Fibroblast of skin of left biceps (primary cell): Measurements from ENCODE around the gene HMMR.
"Not testable (repeated sequence)": the region's sequence is repeated elsewhere in the genome, so short reads cannot be mapped to it uniquely, and the experiment has no call there.

Experiments
- DNase-seq, 2 experiments: peaks; one replicate each; pipeline ENCODE4 v3.0.0-alpha.2; 2013; ENCODE audit warnings: low read depth in 2 of 2

HMMR gene, protein sequence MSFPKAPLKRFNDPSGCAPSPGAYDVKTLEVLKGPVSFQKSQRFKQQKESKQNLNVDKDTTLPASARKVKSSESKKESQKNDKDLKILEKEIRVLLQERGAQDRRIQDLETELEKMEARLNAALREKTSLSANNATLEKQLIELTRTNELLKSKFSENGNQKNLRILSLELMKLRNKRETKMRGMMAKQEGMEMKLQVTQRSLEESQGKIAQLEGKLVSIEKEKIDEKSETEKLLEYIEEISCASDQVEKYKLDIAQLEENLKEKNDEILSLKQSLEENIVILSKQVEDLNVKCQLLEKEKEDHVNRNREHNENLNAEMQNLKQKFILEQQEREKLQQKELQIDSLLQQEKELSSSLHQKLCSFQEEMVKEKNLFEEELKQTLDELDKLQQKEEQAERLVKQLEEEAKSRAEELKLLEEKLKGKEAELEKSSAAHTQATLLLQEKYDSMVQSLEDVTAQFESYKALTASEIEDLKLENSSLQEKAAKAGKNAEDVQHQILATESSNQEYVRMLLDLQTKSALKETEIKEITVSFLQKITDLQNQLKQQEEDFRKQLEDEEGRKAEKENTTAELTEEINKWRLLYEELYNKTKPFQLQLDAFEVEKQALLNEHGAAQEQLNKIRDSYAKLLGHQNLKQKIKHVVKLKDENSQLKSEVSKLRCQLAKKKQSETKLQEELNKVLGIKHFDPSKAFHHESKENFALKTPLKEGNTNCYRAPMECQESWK

DNA sequence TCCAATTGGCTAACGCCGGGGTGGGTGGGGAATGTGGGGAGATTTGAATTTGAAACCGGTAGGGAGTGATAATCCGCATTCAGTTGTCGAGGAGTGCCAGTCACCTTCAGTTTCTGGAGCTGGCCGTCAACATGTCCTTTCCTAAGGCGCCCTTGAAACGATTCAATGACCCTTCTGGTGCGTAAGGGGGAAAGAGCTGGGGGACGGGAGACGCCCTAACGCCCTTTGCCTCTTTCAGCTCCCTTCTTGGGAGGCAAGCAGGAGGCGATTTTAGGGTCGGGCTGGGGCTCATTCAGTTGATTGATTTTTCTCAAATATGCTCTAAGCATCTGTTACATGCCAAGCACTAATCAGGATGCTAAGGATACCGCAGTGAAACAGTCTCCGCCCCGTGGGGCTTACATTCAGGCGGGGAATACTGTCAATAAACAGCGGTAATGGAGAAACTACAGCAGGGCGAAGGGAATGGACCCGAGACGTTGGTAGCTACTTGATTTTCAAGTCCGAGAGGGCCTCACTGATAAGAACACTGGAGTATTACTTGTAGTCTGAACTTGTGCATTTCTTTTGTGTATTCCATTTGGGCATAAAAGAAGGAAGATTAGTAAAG is at the start of gene HMMR:
Gene HMMR (plus strand): TSS at position 71 of the 610 bp plus-strand sequence. CDS start 61 bp downstream, at position 132.
- DNase-seq, result no peak

DNA sequence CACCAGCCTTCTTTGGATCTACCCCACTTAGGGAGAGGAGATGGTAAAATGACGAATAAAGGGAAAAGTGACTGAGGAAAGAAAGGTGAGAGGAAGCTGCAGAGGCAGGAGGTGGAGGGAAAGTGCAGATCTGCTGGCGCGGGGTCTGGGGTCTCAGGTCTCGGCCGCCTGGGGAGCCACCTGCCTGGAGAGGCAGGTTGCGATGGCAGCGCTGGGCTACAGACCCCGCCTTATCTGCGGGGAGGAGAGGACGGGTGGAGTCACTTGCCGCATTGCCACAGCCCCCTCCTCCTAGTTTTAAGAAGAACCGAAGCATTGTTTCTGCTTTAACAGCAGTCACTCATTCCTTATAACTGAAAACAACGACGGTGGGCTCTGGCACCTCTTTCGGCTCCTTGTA is 44.8 kb upstream of the HMMR start:
- not testable (repeated sequence) for DNase-seq

DNA sequence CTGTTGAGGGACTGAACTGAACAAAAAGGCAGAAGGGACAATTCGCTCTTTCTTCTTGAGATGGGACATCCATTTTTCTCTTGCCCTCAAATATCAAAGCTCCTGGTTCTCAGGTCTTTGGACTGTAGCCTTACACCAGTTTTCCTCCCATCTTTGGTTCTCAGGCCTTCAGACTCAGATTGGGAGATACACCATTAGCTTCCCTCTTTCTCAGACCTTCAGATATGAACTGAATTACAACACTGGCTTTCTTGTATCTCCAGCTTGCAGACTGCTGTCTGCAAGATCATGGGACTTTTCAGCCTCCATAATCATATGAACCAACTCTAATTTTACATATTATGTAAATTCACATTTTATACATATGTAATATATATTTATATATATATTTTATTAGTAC is 35.6 kb upstream of the HMMR start:
- DNase-seq, result no peak

DNA sequence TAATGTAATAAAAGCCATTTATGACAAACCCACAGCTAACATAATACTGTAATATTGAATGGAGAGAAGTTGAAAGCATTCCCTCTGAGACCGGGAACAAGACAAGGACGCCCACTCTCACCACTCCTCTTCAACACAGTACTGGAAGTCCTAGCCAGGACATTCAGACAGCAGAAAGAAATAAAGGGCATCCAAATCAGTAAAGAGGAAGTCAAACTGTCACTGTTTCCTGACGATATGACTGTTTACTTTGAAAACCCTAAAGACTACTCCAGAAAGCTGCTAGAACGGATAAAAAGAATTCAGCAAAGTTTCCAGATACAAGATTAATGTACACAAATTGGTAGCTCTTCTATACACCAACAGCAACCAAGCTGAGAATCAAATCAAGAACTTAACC is 34.3 kb upstream of the HMMR start:
- not testable (repeated sequence) for DNase-seq

DNA sequence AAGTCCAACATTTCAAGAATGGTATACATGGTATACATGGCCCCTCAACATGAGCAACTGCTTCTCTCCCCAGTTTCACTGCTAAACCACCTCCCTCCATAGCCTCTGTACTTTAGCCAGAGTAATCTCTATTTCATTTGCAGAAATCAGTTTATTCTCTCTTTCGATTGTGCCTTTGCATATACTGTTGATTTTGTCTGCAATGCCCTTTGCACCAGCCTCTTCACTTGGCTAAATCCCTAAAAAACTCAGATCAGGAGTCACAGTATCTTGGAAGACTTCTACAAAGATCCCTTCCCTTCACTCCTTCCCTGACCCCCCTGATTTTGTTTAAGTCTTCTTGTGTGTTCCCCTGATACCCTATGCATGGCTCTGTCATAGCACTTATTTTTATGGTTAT is 27.9 kb upstream of the HMMR start:
- DNase-seq, result no peak

DNA sequence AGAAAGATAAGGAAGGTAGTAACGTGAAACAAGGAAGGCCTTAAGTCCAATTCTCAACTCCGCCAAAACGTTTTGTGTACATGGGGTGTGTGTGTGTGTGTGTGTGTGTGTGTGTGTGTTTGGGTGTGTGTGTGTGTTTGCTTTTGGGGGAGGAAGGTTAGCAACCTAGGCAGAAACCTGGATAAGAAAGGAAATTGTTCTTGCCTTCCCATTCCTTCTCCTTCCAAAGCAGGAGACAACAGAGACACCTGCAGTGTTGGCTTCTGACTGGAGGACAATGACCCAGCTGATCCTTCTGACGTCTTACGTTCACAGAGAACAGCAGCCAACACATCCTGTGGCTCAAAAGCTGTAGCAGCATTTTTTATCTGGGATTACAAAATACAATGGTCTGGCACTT is 27.2 kb upstream of the HMMR start:
- no peak for DNase-seq

DNA sequence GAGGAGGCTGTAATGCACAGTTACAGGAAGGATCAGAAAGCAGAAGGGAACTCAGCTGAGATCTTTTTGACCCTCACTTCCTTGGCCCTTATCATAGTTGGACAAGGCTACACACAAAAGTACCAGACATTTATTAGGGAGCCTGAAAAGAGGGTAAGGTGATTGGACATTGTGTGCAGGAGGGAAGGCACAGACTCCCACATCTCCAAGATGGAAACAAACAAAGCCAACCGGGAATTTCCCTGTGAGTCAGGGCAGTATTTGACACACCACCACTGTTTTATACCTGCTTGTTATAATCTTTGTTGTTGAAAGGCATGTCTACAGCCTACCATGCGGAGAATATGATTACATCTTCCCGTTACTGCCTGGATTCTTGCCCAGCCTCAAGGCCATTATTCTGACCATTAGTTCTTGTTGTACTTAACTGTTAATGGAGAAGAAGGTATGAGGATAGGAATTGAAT is 26.0 kb upstream of the HMMR start:
- no peak for DNase-seq

DNA sequence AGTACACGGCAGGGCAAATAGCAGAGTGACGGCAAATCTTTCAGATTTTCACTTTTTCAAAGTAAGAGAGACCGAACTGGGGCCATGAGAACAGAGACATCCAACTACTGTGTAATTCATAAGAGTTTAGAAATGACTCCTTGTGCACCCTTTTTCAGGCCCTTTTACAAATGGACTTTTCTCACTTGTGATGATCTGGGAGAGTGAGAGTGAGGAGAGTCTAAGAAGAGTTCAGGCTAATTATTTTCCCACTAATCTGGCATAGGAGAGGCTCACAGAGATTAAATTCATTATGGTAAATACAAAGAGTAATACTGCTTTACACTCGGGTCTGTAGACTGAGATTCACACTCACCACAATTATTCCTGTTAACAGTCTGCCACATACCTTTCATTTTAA is 23.9 kb upstream of the HMMR start:
- no peak for DNase-seq

DNA sequence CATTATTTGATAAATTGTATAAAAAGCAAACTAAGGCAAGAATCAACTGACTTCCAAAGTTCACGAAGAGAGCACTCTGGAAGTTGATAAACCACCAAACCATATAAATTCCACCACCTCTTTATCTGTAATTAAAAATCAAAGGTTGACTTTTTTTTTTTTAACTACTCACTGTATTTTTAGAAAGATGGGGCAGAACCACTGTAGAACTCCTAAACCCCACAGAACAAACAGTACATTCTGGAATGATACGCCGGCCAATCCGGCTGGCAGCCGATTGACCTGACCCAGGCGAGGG is 23.5 kb upstream of the HMMR start:
- DNase-seq, result no peak

DNA sequence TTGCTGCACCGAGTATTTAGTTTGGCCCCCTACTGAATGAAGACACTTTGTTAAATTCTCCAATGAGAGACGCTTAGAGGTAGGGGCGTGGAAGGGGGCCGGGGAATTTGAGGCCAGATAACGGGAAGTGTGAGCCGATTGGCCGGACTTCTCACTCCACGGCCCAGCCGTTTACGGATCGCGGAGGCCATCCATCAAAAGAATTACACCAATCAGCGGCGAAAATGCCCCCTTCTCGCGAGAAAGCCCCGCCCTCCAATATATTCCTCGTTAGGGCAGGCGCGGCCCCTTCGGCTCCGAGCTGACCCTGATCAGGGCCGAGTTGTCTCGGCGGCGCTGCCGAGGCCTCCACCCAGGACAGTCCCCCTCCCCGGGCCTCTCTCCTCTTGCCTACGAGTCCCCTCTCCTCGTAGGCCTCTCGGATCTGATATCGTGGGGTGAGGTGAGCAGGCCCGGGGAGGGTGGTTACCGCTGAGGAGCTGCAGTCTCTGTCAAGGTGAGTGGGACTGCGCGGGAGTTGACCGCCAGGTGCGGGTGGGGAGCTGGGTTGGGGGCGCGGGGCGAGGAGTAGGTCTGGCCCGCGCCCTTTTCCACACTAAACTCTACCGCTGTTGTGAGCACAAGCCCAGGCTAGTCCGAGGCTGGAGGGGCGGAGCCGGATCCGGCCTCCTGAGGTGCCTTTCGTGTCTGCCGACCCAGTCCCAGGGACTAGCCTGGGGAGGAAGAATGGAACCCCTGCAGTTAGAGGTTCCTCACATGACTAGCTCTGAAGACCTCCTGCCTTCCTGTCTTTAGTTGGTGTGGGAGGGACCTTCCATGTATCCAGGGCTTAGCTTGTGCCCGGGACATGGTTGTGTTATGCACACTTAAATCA is 22.9 kb upstream of the HMMR start, which contains the start of gene CCNG1:
Gene CCNG1 (plus strand): TSS at position 287 of the 874 bp plus-strand sequence. CDS start 1,662 bp downstream, outside the sequence.
- DNase-seq, result peak; percentile 89 to 90

DNA sequence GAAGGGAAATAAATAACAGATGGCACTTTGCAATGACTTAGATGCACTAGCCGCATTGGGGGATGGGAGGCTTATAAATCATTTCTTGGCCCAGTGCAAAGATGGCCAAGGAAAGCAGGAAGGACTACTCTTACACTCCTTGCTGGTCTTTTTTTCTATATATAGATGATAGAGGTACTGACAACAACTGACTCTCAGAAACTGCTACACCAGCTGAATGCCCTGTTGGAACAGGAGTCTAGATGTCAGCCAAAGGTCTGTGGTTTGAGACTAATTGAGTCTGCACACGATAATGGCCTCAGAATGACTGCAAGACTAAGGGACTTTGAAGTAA is 21.4 kb upstream of the HMMR start:
- DNase-seq, result no peak

DNA sequence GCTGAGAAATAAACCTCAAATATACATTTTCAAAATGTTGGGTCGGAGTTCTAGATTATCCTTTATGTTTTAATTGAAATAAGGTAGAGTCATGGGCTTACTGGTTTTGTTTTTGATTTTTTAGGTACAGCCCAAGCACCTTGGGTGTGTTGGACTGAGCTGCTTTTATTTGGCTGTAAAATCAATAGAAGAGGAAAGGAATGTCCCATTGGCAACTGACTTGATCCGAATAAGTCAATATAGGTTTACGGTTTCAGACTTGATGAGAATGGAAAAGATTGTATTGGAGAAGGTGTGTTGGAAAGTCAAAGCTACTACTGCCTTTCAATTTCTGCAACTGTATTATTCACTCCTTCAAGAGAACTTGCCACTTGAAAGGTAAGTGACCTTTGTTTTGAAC is 19.5 kb upstream of the HMMR start:
- no peak for DNase-seq

DNA sequence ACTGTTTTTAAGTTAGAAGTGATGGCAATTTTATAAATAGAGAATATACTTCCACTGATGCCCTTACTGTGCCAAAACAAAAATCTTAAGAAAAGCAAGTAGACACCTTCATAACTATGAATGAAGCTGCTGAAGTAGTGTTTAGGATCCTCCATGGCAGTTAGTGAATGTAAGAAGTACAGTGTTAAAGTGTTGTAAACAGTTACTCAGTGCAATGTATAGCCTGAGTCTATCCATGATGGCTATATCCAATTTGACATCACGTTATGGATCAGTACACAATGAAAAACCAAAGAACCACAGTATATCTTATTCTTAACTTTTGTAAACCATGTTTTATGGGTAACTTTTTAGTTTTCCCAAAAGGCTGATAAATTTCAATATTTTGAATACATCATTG is 15.9 kb upstream of the HMMR start:
- no peak for DNase-seq

DNA sequence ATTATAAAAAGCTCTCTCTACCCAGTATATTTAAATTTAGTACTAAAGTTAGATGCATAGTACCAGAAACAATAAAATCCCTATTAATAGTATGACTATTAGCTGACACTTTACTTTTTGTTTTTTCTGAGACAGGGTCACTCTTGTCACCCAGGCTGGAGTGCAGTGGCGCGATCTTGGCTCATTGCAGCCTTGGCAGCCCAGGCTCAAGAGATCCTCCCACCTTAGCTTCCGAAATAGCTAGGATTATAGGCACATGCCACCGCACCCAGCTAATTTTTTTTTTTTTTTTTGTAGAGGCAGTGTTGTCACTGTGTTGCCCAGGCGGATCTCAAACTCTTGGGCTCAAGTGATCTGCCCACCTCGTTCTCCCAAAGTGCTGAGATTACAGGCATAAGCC is 15.1 kb upstream of the HMMR start:
- DNase-seq, result no peak

DNA sequence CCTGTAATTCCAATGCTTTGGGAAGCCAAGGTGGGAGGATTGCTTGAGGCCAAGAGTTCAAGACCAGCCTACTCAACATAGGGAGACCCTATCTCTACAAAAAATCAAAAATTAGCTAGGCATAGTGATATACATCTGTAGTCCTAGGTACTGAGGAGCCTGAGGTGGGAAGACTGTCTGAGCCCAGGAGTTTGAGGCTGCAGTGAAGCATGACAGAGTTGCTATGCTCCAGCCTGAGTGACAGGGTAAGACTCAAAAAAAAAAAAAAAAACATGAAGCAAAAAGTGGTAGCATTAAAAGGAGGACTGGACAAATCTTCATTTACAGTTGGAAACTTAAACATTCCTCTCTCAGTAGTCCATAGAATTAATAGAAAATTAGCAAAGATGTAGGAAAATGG is 13.2 kb upstream of the HMMR start:
- no peak for DNase-seq

DNA sequence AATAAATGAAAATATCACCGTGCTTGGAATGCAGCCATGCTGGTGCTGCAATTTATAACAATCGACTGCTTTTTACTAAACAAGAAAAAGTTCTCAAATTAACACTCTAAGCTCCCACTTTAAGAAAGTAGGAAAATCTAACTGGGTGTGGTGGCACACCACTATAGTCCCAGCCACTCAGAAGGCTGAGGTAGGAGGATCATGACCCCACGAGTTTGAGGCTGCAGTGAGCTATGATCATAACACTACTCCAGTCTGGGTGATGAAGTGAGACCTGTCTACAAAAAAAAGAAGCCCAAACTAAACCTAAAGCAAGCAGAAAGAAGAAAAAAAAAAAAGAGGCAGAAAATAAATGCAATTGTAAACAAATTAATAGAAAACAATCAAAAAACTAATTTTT is 12.6 kb upstream of the HMMR start:
- DNase-seq, result no peak

DNA sequence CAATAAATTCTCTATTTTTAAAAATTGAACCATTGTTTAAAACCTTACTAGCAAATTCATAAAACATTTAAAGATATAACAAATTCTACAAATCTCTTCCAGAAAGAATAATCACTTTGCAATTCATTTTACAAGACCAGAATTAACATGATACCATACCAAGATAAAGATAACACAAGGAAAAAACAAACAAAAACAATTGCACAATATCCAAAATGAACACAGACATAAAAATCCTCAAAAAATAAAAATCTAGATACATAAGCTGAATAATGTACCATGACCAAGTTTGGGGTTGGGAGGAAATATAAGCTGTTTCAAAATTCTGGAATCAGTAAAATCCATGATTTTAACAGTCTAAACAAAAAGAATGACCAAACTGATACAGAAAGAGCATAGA is 11.9 kb upstream of the HMMR start:
- DNase-seq, result no peak

DNA sequence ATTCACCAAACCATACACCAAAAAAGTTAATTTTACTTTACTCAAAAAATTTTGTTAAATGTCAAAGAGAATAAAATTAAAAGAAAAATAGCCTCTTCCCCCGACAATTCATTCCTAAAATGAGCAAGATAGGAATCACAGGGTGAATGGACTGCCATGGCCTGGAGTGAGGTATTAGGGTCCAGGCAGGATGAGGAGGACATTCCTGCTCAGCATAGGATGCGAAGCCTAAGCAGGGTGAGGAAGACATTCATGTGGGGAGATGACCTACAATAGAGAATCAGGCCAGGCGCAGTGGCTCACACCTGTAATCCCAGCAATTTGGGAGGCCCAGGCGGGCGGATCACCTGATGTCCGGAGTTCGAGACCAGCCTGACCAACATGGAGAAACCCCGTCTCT is 8.9 kb upstream of the HMMR start:
- DNase-seq, result no peak

DNA sequence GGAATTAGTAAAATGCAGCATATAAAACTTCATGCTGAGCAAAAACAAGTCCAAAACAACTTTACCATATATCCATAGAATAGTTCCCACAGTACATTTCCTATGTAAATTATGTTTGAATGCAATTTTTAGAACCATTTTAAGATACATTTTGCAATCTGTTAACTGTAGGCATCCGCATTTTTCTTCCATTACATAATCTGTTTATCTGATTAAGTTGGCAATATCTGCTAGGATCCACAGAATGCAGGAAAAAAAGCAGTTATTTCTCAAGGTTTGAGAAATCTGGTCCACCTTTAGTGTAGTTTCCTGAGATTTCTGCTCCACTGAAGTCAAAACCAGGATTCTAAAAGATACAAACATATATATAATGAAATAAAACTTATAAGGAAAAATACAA is 6.7 kb upstream of the HMMR start:
- DNase-seq, result no peak

DNA sequence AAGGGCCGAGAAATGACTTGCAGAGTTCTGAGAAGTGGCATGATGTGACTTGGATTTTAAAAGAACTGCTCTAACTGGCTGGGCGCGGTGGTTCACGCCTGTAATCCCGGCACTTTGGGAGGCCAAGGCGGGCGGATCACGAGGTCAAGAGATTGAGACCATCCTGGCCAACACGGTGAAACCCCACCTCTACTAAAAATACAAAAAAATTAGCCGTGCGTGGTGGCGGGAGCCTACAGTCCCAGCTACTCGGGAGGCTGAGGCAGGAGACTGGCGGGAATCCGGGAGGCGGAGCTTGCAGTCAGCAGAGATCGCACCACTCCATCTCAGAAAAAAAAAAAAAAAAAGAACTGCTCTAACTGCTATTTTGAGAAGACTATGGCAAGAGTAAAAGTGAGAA is 5.0 kb upstream of the HMMR start:
- not testable (repeated sequence) for DNase-seq

DNA sequence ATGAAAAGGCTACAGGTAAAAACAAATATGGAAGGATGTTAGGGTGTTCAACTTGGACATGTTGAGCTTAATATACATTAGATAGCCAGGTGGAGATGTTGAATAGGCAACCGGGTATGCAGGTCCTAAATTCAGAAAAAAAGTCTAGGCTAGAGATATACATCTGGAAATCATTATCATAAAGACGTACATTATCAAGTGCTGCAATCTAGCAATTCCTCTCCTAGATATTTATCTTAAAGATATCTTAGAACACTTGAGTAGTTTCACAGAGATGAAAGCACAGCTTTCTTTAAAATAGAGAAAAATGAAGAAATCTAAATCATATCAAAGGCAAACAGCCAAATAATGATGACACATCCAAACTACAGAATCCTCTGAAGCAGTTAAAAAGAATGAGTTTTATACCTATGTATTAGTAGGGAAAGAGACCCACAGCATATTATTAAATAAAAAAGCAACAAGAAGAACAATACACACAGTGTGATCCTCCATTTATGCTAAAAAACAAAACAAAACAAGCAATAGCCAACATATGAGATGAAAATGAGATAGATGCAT is 4.3 kb upstream of the HMMR start:
- DNase-seq, result no peak

DNA sequence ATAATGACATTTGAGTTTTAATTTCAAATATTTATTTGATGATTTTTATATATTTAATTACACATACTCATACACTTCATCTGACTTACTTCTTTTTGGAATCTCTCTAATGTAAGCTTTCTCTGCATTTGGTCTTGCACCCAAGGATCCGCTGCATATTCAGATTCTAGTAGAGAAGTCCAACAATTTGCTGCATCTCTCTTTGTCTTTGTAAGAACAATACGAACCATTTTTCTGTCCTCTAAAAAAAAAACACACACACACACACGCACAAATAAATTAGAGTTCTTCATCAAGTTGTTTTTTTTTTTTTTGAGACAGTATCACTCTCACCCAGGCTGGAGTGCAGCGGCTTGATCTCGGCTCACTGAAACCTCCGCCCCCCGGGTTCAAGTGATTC is 3.6 kb upstream of the HMMR start:
- DNase-seq, result no peak
